K562 (cell line): Measurements from ENCODE around the gene ZCWPW1.

Source experiments
- CHD4 ChIP-seq: fragments of 200-600 bp; sonication (generic); IDR thresholded peaks from 3 replicates; pipeline ENCODE4 v1.6.1; 2012; ENCODE audit warnings: low read depth, mild to moderate bottlenecking, mixed read lengths, low read length, inconsistent platforms; ENCODE audit not compliant: insufficient read depth, insufficient replicate concordance, poor library complexity, severe bottlenecking
- CTCF ChIP-seq, 3 experiments: IDR thresholded peaks in 2 of 3; conservative IDR thresholded peaks in 1 of 3; 2 replicates each; pipeline ENCODE4 v1.5.1; 2011 to 2012; ENCODE audit warnings: low read length in 3 of 3, mild to moderate bottlenecking in 3 of 3, control low read depth in 2 of 3, improper control_type of control experiment in 1 of 3, inconsistent platforms in 1 of 3, low read depth in 1 of 3, mixed read lengths in 1 of 3, moderate library complexity in 1 of 3; ENCODE audit not compliant: insufficient read depth in 2 of 3
- CXXC5 ChIP-seq: fragments of 250-450 bp; sonication (Bioruptor Pico); IDR thresholded peaks from 2 replicates; pipeline ENCODE4 v1.8.0; 2022; ENCODE audit warnings: inconsistent platforms, mild to moderate bottlenecking, moderate library complexity
- E2F1 ChIP-seq: sonication (generic); formaldehyde crosslinking; IDR thresholded peaks from 2 replicates; pipeline ENCODE4 v1.8.1; 2023; ENCODE audit warnings: mild to moderate bottlenecking, missing genetic modification reagents, moderate library complexity
- KLF16 ChIP-seq: IDR thresholded peaks from 2 replicates; pipeline ENCODE4 v1.6.1; 2016; ENCODE audit warnings: antibody characterized with exemption
- MBD1 ChIP-seq: fragments of 250-450 bp; sonication (Bioruptor Pico); IDR thresholded peaks from 2 replicates; pipeline ENCODE4 v1.8.0; 2022; ENCODE audit warnings: inconsistent platforms
- NR3C1 ChIP-seq: sonication (generic); formaldehyde crosslinking; IDR thresholded peaks from 2 replicates; pipeline ENCODE4 v1.8.1; 2022; ENCODE audit warnings: missing genetic modification reagents
- PTTG1 ChIP-seq: fragments of 450-650 bp; IDR thresholded peaks from 2 replicates; pipeline ENCODE4 v1.6.1; 2016; ENCODE audit warnings: low read depth, mild to moderate bottlenecking, missing genetic modification characterization, missing compliant biosample characterization
- RFX5 ChIP-seq: IDR thresholded peaks from 2 replicates; pipeline ENCODE4 v1.6.1; 2011; ENCODE audit warnings: low read depth, mild to moderate bottlenecking, improper control_type of control experiment, low read length
- TCF7L2 ChIP-seq: fragments of 150-350 bp; IDR thresholded peaks from 2 replicates; pipeline ENCODE4 v1.6.1; 2016; ENCODE audit warnings: low read depth, mild to moderate bottlenecking, low read length, moderate library complexity
- ZBTB26 ChIP-seq: fragments of 450-650 bp; formaldehyde crosslinking; IDR thresholded peaks from 2 replicates; pipeline ENCODE4 v1.4.0; 2022; ENCODE audit warnings: missing genetic modification characterization

GRCh38 chr7:100444311-100445278, 16.1 kb upstream of the ZCWPW1 start:
- no peak for TF ChIP-seq RFX5
- TF ChIP-seq ZBTB26 (CRISPR knock-in tag): no peak
- no peak for TF ChIP-seq MBD1
- TF ChIP-seq NR3C1 (CRISPR knock-in tag): no peak
- no peak for TF ChIP-seq KLF16
- peak; percentile 80 for TF ChIP-seq E2F1 (CRISPR knock-in tag)
- peak; percentile 81 for TF ChIP-seq CXXC5 (CRISPR knock-in tag)
- no peak for TF ChIP-seq CTCF (IDR thresholded peaks at IDR 0.05 in 2 of 3, conservative IDR thresholded peaks at IDR 0.05 in 1 of 3; ENCODE audit: insufficient read depth in 2 of 3, low read depth in 1 of 3, low read length in 3 of 3)
- TF ChIP-seq PTTG1 (tag): no peak
- TF ChIP-seq CHD4: peak; percentile 55
- no peak for TF ChIP-seq TCF7L2
